ENCODE measurements around the gene MRPL12.
A peak's percentile ranks its signal among the peaks of the same experiment; 100 is the strongest.

Gene MRPL12

GRCh38 chr17:81708739-81709185 lies 5.6 kb downstream of the MRPL12 start:
- TF ChIP-seq TEAD4 (IDR thresholded peaks at IDR 0.05), result no peak
- no peak for TF ChIP-seq TAF1 (IDR thresholded peaks at IDR 0.05; ENCODE audit: low read depth)
- TF ChIP-seq YY1 (IDR thresholded peaks at IDR 0.05; ENCODE audit: low read depth), result no peak
- TF ChIP-seq USF1 (IDR thresholded peaks at IDR 0.05), result no peak
- TF ChIP-seq RAD21 (IDR thresholded peaks at IDR 0.05; ENCODE audit: low read depth), result no peak
- no peak for TF ChIP-seq NFIC (IDR thresholded peaks at IDR 0.05)
- TF ChIP-seq FOXM1 (IDR thresholded peaks at IDR 0.05; ENCODE audit: borderline replicate concordance, low read depth), result no peak
- TF ChIP-seq EP300 (IDR thresholded peaks at IDR 0.05; ENCODE audit: borderline replicate concordance), result no peak
- no peak for TF ChIP-seq CEBPB (IDR thresholded peaks at IDR 0.05)
- no peak for TF ChIP-seq TCF12 (IDR thresholded peaks at IDR 0.05; ENCODE audit: low read depth)
- TF ChIP-seq CREB1 (IDR thresholded peaks at IDR 0.05; ENCODE audit: low read depth), result no peak
- TF ChIP-seq ZBTB7A (IDR thresholded peaks at IDR 0.05; ENCODE audit: low read depth), result no peak
- TF ChIP-seq, protein P1, sequence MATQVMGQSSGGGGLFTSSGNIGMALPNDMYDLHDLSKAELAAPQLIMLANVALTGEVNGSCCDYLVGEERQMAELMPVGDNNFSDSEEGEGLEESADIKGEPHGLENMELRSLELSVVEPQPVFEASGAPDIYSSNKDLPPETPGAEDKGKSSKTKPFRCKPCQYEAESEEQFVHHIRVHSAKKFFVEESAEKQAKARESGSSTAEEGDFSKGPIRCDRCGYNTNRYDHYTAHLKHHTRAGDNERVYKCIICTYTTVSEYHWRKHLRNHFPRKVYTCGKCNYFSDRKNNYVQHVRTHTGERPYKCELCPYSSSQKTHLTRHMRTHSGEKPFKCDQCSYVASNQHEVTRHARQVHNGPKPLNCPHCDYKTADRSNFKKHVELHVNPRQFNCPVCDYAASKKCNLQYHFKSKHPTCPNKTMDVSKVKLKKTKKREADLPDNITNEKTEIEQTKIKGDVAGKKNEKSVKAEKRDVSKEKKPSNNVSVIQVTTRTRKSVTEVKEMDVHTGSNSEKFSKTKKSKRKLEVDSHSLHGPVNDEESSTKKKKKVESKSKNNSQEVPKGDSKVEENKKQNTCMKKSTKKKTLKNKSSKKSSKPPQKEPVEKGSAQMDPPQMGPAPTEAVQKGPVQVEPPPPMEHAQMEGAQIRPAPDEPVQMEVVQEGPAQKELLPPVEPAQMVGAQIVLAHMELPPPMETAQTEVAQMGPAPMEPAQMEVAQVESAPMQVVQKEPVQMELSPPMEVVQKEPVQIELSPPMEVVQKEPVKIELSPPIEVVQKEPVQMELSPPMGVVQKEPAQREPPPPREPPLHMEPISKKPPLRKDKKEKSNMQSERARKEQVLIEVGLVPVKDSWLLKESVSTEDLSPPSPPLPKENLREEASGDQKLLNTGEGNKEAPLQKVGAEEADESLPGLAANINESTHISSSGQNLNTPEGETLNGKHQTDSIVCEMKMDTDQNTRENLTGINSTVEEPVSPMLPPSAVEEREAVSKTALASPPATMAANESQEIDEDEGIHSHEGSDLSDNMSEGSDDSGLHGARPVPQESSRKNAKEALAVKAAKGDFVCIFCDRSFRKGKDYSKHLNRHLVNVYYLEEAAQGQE (IDR thresholded peaks at IDR 0.05; ENCODE audit: low read depth), result no peak
- TF ChIP-seq EGR1 (IDR thresholded peaks at IDR 0.05), result no peak
- TF ChIP-seq, protein P2, sequence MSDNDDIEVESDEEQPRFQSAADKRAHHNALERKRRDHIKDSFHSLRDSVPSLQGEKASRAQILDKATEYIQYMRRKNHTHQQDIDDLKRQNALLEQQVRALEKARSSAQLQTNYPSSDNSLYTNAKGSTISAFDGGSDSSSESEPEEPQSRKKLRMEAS (IDR thresholded peaks at IDR 0.05), result no peak

DNA sequence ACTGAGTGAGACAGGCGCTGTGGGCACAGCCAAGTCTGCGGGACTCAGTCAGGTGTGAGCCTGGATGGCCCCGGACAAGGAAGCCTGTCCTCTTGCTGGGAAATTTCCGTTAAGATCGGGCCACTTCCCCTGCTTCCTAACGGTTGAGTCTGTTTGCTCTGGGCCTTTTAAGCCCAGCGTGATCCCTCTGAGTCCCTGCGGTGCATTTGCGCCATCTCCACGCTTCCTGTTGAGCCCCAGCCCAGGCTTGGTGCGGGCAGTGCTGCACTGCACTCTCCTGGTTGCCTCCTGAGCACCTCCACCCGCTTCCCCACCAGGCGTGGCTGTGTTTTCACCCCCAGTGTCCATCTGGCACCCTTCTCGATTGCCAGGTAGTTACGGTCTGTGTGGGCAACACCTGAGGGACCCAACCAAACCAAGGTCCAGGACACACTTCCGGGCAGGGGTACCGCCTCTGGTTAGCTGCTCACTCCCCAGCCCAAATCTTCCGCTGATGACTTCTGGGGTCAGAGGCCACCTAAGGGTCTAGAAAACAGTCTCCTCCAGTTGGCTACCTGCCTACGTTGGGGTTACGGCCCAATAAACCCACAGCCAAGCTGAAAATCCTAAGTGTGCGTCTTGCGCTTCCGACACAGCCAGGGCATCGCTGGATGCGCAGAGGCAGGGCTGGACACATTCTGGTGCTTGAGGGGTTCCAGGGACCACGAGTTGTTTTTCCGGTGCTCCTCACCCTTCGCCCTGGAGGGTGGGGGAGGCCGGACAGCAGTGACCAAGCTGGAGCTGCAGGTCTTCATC lies 7.5 kb downstream of the MRPL12 start:
- TF ChIP-seq, protein P2 (IDR thresholded peaks at IDR 0.05), result 0 out of 2 replicates have a peak, but pooled peaks have one; percentile 10
- TF ChIP-seq, protein P1 (IDR thresholded peaks at IDR 0.05; ENCODE audit: low read depth), result no peak
- TF ChIP-seq TAF1 (IDR thresholded peaks at IDR 0.05; ENCODE audit: low read depth), result 0 out of 2 replicates have a peak, but pooled peaks have one; percentile 3
- TF ChIP-seq YY1 (IDR thresholded peaks at IDR 0.05; ENCODE audit: low read depth), result no peak
- 0 out of 2 replicates have a peak, but pooled peaks have one; percentile 44 for TF ChIP-seq ZBTB7A (IDR thresholded peaks at IDR 0.05; ENCODE audit: low read depth)
- no peak for TF ChIP-seq RAD21 (IDR thresholded peaks at IDR 0.05; ENCODE audit: low read depth)

GRCh38 chr17:81711814-81712467 lies 8.8 kb downstream of the MRPL12 start, which contains the start of gene SLC25A10:
TSS of gene SLC25A10 (plus strand) at chr17:81712284. CDS start at chr17:81712427, 143 bp downstream.
- TF ChIP-seq, protein P1 (IDR thresholded peaks at IDR 0.05; ENCODE audit: low read depth), result no peak
- TF ChIP-seq NFIC (IDR thresholded peaks at IDR 0.05) (peak; percentile 83), RAD21 (IDR thresholded peaks at IDR 0.05; ENCODE audit: low read depth) (no peak), TCF12 (IDR thresholded peaks at IDR 0.05; ENCODE audit: low read depth) (peak; percentile 67), CEBPB (IDR thresholded peaks at IDR 0.05) (no peak), TEAD4 (IDR thresholded peaks at IDR 0.05) (peak; percentile 40), CREB1 (IDR thresholded peaks at IDR 0.05; ENCODE audit: low read depth) (peak; percentile 20; the same call in 1 of the 2 replicates), USF1 (IDR thresholded peaks at IDR 0.05) (peak; percentile 87)
- TF ChIP-seq, protein P2 (IDR thresholded peaks at IDR 0.05), result peak; percentile 98
